CD4-positive, alpha-beta T cell treated with Interleukin-15 for 1 hour (primary cell): ENCODE measurements around the gene CFAP77.
"Not testable (repeated sequence)": the region's sequence is repeated elsewhere in the genome, so short reads cannot be mapped to it uniquely, and the experiment has no call there.

Experiments used
- DNase-seq: peaks from one replicate; pipeline ENCODE4 v3.0.0-alpha.2; 2020

The CFAP77 gene

DNA sequence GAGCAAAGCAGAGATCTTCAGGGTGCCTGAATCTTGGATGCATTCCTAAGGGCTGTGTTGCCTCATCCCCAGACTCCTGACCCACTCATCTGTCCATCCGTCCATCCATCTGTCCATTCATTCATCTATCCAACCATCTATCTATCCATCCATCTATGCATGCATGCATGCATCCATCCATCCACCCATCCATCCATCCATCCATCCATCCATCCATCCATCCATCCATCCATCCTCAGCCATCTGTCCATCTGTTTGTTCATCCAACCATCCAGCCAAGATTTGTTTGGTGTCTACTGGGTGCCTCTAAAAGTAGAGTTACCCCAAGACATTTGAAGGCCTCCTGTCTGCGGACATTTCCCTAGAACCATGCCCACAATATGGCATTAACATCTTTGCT lies 144.7 kb downstream of the CFAP77 start:
- DNase-seq = no peak

DNA sequence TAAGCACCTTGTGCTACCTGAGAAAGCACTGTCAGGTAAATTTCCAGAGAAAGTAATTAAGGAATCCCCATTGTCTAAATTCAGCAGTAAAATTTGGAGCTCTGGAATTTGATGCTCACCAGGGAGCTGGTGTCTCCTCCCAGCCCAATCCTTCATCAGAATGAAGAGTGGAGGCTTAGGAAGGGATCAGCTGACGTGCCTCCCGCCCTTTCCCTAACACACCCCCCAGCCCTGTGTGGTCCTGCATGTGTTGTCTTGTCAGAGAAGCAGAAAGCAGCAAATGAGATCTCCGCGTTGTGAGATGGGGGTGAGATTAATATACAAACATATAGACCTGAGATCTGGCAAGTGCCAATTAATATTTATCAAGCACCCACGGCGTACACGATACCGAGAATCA lies 145.5 kb downstream of the CFAP77 start:
- DNase-seq = no peak

DNA sequence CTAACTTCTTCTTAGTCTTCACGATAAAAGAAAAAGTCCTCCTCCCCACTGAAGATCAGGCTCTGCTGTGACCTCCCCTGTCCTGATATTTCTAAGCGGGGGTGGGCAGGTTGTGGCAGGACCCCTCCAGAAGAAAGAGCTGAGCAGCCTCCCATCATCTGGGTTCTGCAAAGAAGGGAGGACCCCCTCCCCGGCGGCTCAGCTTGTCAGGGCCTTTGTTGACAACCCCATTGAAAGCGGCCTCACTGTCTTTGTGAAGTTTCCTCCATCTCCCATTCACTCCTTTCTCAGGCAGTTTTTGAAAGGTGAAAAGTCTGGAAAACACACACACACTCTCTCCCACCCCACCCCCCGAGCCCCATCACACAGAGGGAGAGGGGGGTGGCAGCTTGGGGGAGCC lies 146.2 kb downstream of the CFAP77 start:
- DNase-seq = no peak

DNA sequence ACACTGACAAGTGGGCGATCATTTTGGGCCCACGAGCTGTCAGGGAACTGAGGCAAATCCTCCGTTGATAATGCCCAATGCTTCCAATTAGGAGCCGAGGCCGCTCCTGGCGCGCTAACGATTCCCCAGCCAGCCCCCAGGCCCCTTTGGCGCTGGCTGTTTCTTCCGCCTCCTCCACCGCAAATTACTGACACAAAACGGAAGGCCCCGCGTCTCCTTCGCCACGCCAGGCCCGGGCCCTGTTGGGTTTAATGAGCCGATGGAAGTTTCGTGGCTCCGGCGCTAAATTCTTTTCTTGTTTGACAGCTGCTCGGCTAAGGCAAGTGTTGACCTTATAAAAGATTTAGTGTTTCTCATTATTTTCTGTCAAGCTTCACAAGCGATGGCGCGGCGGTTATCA lies 146.7 kb downstream of the CFAP77 start:
- no peak for DNase-seq

DNA sequence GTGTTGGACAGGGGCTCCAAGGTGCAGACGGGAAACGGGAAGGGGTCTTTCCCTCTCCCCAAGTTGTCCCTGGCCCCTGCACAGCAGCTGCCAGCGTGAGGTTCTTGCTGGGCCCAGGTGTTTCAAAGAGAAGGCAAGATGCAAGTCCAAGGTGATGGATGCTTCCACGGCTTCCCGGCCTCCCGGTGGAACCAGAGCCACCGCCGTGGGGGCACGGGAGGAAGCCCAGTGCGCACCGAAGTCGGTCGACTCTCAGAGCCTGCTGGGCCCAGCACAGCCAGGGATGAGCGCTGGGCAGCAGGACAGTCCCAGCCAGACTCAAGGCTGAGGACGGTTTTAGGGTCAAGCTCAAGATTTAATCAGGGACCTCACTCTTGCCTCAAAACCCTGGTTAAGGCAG lies 147.1 kb downstream of the CFAP77 start:
- no peak for DNase-seq

DNA sequence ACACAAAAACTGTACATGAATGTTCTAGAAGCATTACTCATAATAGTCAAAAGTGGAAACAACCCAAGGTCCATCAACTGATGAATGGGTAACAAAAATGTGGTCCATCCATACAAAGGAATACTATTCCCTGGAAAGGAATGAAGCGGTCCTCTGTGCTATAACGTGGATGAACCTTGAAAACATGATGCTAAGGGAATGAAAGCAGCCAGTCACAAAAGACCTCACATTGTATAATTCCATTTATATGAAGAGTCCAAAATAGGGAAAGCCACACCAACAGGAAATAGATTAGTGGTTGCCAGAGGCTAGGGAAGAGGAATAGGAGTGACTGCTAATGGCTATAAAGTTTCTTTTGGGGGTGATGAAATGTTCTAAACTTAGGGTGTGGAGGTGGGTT lies 149.7 kb downstream of the CFAP77 start:
- DNase-seq = no peak

DNA sequence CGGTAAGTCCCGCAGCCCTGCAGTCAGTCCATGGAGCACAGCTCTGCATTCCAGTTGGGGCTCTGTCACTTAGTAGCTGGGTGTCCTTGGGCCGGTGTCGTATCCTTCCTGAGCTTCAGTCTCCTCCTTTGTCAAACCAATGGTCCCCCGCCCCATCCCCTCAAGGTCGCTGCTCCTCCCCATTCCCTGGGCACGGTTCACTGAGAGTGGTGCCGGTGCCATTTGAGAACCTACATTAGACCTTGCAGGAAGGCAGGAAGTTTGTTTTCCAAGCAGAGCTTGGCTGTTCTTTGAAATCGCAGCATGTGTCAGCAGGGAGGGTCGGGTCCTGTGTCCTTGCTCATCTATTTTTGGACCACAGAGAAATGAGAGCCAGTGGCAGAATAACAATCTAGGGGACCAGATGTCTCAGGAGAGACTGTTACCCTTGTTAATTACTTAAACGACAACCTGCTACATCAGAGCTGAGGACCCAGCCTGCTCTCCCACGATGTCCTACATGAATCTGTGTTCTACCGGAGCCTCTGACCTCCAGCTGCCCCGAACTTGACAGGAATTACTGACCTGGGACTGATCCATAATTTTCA lies 150.7 kb downstream of the CFAP77 start:
- DNase-seq = no peak

DNA sequence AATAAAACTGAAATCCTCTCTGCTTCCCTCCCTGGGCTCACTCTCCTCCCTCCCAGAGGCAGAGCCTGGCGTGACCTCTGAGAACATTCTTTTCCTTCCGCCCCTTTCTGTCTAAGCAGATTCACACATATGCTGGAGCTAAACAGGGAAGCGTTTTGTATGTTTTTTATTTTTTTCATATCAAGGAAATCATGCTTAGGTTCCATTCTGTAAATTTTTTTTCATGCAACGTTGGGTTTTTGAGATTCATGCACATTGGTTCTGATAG lies 152.2 kb downstream of the CFAP77 start:
- DNase-seq = no peak

DNA sequence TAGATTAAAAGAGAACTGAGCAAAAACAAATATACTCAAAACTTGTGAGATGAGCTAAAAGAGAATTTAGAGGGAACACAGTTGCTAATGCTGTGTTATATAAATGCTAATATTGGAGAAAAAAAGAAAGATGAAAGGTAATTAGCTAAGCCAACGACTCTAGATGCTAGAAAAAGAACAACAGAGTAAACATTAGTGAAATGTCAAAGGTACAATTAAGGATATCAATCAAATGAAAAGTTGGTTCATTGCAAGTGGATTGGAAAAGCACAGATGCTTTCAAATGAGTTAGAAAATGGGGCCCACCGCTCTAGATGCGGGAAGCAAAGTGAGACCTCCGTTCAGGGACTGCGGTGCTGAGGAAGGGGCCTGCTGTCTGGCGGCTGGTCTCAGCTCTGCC lies 154.5 kb downstream of the CFAP77 start:
- no peak for DNase-seq

DNA sequence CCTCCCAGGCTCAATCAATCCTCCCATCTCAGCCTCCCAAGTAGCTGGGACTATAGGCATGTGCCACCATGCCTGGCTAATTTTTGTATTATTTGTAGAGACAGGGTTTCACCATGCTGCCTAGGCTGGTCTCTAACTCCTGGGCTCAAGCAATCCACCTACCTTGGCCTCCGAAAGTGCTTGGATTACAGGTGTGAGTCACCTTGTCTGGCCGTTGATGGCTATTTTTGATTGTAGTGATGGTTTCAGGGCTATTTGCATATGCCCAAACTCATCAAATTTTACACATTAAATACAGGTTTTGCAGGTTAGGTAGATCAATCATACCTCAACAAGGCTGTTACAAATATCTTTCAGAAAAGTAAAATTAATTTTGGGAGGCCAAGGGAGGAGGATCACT lies 158.8 kb downstream of the CFAP77 start:
- DNase-seq = not testable (repeated sequence)

DNA sequence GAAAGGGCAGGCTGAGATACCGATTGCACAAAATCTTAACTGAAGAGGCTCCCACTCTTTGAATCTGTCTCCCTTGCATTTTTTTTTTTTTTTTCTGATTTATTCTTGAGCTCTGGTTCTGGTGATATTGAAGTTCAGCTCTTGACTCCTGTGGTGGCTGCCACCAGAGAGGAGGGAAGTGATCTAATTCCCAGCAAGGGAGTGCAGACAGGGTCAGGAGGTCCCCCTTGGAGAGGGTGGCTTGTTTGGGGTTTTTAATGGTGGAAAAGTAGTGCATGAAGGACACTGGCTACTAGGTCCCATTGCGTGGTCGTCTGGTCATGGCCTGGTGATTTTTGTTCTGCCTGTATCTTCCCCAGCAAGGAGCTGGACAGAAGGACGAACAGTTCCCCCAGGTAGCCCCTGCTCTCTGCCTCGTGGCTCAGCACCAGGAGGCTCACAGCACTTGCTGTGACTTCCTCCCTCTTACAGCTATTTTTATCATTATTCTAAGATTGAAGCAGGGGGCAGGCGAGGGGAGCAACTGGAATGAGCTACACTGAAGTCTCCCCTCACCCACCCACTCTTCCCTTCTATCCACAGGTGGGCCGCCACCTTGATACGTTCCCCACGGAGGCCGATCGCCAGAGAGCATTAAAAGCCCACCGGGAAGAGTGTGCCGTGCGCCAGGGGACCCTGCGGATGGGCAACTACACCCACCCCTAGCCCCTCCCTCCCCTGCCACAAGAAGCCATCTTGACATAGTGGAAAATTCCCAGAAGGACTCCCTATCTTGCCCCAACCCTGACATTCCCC lies 162.0 kb downstream of the CFAP77 start:
- no peak for DNase-seq

DNA sequence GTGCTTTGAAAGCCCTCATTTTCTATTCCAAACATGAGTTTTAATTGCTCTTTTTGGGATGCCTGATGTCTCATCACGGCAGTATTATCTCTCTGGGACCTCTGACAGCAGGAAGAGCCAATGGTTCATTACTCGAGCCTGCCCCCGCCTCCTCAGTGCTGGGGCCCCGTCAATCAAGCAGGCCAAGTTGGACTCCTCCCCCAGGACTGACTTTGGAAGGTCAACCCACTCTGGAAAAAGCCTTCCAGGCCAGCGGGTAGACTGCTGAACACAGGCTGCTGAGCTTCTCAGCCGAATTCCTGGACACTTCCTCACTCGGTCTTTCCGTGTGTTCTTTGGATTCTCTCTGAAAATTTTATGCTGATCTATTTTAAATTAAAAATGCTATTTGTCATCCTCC lies 162.9 kb downstream of the CFAP77 start:
- no peak for DNase-seq

DNA sequence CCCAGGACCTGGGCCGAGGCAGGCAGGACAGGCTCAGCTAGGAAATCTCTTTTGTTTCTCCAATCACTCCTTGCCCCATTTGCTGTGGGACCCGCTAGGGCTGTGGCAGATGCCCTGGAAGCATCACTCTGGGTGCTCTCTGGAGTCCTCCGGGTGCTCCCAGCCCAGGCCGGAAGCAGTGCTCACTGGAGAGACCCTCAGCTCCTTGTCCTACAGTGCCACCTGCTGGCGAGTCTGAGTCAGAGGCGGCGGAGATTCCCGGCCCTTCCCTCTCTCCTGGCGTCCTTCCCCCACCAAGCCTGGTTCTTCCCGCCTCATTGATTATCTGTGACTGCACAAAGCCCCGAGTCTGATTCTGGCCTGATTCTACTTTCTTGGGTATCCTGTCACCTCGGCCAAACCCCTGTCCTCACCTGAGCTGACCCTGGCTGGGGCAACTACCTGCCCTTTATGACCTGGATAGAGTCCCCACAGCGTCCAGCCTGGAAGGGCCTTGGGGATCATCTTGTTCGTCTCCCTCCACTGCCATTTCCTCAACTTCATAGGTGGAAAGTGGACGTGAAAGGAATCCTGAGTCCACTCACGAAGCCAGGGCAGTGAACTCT lies 165.1 kb downstream of the CFAP77 start:
- peak; percentile 33 for DNase-seq

DNA sequence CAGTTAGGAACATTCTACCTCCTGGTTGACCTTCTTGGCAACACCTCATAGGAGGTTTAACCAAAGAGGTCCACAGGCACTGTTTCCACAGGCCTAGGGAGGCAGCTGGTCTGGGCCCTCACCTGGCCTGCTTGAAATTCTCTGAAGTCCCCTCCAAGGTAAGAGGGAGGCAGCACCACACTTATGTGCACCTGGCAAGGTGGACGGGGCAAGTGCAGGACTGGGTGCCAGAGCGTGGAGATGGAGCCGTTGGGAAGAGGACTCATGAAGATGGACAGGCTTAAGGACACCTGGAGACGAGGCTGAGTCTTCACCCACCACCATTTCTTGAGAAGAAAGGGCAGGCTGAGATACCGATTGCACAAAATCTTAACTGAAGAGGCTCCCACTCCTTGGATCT lies 165.8 kb downstream of the CFAP77 start:
- no peak for DNase-seq

DNA sequence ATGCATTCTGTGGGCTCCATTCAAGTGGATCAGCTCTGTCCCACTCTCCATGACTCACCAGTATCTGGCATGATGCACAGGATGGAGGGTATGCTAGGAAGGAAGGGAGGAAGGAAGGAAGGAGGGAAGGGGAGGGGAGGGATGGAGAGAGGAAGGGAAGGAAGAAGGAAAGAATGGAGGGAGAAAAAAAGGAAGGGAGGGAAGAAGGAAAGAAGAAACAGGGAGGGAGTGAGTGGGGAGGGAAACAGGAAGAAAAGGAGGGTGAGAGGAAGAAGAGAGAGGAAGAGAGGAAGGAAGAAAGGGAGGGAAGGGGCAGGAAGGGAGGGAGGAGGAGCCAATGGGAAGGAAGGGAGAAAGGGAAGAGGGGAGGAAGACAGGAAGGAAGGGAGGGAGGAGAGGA lies 167.1 kb downstream of the CFAP77 start:
- no peak for DNase-seq

DNA sequence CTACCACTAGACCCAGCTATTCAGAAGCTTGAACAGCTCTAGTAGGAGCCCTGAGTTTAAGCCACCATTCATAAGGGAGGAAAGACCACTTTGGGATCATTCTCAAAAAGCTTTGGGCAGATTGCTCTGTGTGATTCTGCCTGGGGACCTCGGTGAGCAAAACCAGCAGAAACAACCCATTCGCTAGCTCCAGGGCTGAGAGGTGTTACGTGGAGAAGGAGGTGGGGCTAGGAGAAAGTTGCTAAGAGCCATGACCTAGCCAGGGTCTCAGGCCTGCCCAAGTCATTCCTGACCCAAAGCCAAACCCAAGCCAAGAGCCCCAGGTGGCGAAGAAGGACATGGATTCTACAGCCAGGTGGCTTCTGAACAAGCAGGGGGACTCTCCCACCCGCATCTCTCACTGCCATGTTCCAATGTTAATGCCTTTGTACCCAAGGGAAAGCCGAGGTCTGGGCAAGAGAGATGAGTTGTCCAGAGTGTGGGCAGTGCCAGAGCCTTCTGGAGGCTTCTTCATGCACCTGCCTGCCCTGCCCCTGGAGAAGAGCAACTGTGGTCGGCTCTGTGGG lies 168.4 kb downstream of the CFAP77 start:
- no peak for DNase-seq

DNA sequence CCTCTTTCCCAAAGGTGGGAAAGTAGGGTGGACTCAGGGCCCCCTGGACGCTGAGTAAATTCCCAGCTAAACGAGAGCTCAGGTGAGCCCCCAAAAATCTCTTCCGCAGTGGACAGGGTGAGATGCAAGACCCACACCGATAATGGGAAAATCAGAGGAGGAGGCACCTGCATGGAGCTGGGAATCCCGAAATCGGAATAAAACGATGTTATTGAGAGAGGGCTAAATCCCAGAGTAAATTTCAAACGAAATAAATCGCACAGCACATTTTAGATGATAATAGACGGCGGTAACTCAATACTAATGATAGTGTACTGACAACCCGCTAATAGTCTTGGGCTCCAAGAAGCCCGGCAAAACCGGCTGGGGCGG lies 169.4 kb downstream of the CFAP77 start:
- DNase-seq = no peak

DNA sequence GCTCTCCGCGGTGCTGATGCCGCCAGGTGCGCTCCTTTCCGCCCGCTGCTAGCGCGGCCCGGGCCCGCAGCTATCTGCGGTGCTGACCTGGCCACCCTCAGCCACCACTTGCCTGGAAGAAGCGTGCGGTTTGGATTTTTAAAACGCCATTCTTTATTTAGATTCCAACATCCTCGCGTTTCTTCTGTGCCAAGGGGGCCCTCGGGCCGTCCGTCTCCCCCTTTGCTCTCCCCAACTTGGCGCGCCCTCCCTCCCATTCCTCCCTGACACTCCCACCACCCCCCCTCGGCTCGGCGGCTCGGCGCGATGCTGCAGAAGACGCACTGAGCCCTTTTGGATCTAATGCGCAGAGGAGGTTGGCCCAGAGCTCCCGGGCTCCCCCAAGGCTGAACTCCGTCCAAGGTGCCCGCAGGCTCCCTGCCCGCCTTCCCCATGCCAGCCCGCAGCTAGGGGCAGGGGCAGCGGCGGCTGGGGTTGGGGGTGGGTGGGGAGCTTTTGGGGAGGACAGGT lies 172.3 kb downstream of the CFAP77 start, which contains the start of gene BARHL1:
BARHL1 (plus strand) TSS at position 331 of the 510 bp plus-strand sequence. CDS start 192 bp downstream, outside the sequence.
- no peak for DNase-seq

DNA sequence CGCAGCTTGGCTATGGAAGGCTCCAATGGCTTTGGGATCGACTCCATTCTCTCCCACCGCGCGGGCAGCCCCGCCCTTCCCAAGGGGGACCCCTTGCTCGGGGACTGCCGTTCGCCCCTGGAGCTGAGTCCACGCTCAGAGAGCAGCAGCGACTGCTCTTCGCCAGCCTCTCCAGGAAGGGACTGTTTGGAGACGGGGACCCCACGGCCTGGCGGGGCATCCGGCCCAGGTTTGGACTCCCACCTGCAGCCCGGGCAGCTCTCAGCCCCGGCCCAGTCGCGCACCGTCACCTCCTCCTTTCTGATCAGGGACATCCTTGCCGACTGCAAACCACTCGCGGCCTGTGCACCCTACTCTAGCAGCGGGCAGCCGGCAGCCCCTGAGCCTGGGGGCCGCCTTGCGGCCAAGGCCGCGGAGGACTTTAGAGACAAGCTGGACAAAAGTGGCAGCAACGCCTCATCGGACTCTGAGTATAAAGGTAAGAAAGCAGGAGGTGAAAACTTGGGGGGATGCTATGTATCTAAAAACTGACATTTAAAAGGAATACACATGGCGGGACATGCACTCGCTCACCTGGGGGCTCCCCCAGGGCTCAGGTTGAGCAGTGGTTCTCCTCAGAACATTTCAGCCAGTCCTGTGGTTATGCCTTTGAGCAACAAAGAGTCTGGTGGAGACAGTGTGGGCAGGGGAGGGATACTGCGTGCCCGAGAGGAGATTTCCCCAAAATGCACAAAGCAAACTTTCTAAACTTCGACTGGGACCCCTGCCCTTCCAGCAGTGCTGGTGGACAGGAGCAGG lies 173.0 kb downstream of the CFAP77 start:
- no peak for DNase-seq

DNA sequence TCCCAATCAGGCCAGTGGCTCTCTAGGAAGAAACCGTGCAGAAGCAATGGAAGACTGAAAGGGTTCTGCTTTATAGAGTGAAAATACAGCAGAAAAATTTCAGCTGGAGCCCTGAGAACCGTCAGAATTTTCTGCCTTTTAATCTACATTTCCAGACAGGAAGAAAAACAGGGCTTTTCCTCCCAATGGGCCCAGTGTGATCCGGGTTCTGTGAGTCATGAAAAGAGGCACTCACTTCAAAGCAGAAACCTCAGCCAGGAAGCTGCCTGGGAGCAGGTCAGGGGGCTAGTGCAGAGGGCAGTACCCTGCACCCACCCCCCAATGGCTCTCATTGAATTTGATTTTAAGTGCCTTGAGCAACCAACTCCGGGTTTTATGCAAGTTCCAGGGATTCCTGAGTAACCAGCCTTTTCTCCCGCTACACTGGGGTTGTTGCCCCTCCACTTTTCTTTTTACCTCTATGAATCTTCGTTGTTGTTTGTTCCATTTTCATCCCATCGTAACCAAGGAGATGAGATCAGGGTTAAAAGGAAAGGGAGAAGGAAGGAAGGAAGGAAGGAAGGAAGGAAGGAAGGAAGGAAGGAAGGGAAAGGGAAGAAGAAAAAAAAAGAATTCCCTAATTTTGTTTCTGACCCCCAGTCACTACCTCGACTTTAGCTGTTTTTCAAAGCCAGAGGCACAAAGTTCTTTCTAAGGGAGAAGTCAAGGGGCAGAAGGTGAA lies 173.7 kb downstream of the CFAP77 start:
- DNase-seq = no peak

DNA sequence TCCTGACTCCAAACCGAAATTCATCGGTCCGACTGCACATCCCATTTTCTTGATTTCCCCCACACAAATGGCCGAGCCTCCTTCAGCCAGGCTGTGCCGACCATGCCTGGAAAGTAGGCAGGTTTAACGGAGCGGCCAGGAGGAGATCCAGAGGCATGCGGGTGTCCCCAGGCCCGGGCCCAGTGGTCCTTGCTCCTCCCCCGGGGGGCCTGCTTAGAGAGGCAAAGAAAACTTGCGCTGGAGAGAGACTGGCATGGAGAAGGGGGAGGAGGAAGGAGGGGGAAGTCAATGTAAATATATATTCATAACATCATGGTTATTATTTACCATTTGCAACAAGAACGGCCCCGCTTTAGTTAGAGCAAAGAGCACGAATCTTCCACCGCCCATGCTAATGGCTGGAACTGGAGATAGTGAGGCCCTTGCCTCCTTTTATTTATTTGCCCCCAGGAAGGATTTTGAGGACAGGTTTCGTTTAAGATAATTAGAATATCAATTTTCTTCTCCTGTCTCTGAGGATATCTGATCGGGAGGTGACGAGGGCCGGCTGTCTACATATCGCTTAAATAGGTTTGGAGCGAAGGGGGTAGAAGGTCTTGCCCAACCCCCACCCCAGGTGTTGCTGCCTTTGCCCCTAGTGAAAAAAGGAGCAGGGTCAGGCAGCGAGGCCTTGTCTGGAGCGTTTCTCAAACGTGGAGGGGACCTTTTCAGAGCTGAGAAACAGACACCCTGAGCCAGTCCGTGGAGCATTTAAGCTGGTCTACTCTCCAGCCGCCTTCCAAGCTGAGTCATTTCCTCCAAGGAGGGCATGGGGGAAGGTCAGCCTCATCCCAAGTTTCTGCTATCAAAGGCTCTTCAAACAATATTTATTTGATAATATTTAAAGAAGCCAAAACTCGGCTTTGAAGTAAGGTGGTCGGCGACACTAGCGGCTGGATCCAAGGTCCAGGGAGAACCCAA lies 174.9 kb downstream of the CFAP77 start:
- DNase-seq = no peak
